T-cell (primary cell): Measurements from ENCODE around the gene NPFFR1. TPM values are rescaled to one million over a fixed set of nuclear protein-coding genes. Genes with fewer than 3 reads are reported as not detected.

Experiments
- ATAC-seq, 4 experiments: fragments of 200-7000 bp in 3 of 4; fragments of 150-1000 bp in 1 of 4; cut with Tn5 transposase; replicated peaks in 1 of 4; 1 replicate in 3 of 4; 2 replicates in 1 of 4; pipeline ENCODE4 v1.10.0; 2021; ENCODE audit warnings: moderate library complexity in 3 of 4, mild to moderate bottlenecking in 2 of 4, moderate number of reproducible peaks in 1 of 4
- CTCF ChIA-PET, 2 donors: fragments of 300-600 bp; sonication (Branson Sonifier 250); formaldehyde crosslinking; loops; one replicate each; lab custom pipeline; 2022; ENCODE audit warnings: antibody characterized with exemption in 2 of 2; lab: Charles Lee
- POLR2A ChIA-PET, 2 donors: fragments of 300-600 bp; sonication (Branson Sonifier 250); formaldehyde crosslinking; loops; one replicate each; lab custom pipeline; 2022; ENCODE audit warnings: antibody characterized with exemption in 2 of 2; lab: Charles Lee
- DNase-seq, 35 experiments: peaks; one replicate each; pipeline versions ENCODE4 v3.0.0 to v3.0.0-alpha.2; 2013 to 2023
- H3K27ac ChIP-seq: one replicate; pipeline ENCODE4 v1.5.1; 2013; ENCODE audit warnings: low read length
- H3K27me3 ChIP-seq, 2 experiments: replicated peaks in 1 of 2; 1 replicate in 1 of 2; 2 replicates in 1 of 2; pipeline versions ENCODE4 v1.6.1 to v1.7.0; 2013; ENCODE audit warnings: low read length in 1 of 2, mixed read lengths in 1 of 2; ENCODE audit not compliant: control insufficient read depth in 2 of 2, insufficient read depth in 2 of 2; ENCODE audit errors: extremely low read depth in 1 of 2
- H3K36me3 ChIP-seq, 2 donors: 1 replicate in 1 of 2; 2 replicates in 1 of 2; pipeline versions ENCODE4 v1.6.1 to v1.7.0; 2013; ENCODE audit warnings: low read length in 1 of 2; ENCODE audit not compliant: control insufficient read depth in 2 of 2, insufficient read depth in 1 of 2; ENCODE audit errors: extremely low read depth in 1 of 2
- H3K4me1 ChIP-seq, 2 experiments: 1 replicate in 1 of 2; 2 replicates in 1 of 2; pipeline versions ENCODE4 v1.6.1 to v1.7.0; 2013; ENCODE audit warnings: low read length in 2 of 2, mixed read lengths in 1 of 2; ENCODE audit not compliant: insufficient read depth in 2 of 2, control insufficient read depth in 1 of 2; ENCODE audit errors: extremely low read depth in 1 of 2
- H3K4me3 ChIP-seq, 2 donors: 1 replicate in 1 of 2; 2 replicates in 1 of 2; pipeline versions ENCODE4 v1.5.1 to v1.7.0; 2013; ENCODE audit warnings: mild to moderate bottlenecking in 2 of 2, low read length in 1 of 2, moderate library complexity in 1 of 2; ENCODE audit not compliant: control insufficient read depth in 1 of 2; ENCODE audit errors: extremely low read depth in 1 of 2
- H3K9me3 ChIP-seq: 2 replicates; pipeline ENCODE4 v1.7.0; 2013
- H3K27ac Mint-ChIP-seq, 2 donors: one replicate each; pipeline ENCODE4 v1.8.0; 2020 to 2021; ENCODE audit warnings: mild to moderate bottlenecking in 2 of 2, mixed read lengths in 2 of 2
- H3K27me3 Mint-ChIP-seq, 2 donors: one replicate each; pipeline ENCODE4 v1.8.0; 2021 to 2022; ENCODE audit warnings: mixed read lengths in 2 of 2
- H3K36me3 Mint-ChIP-seq: one replicate; pipeline ENCODE4 v1.8.0; 2021; ENCODE audit warnings: mixed read lengths
- H3K4me1 Mint-ChIP-seq, 3 donors: one replicate each; pipeline ENCODE4 v1.8.0; 2020 to 2022; ENCODE audit warnings: mixed read lengths in 3 of 3, mild to moderate bottlenecking in 1 of 3
- H3K4me3 Mint-ChIP-seq, 3 donors: one replicate each; pipeline ENCODE4 v1.8.0; 2020 to 2022; ENCODE audit warnings: mild to moderate bottlenecking in 3 of 3, mixed read lengths in 3 of 3, moderate library complexity in 3 of 3
- H3K9me3 Mint-ChIP-seq, 3 donors: one replicate each; pipeline ENCODE4 v1.8.0; 2020 to 2022; ENCODE audit warnings: mixed read lengths in 3 of 3
- WGBS: methylation state at CpG from one replicate; pipeline ENCODE4 v1.1.5; 2013; ENCODE audit warnings: missing lambda C conversion rate; ENCODE audit not compliant: insufficient coverage; 5-methylcytosine and 5-hydroxymethylcytosine counted together
- total RNA-seq, 35 experiments: library from RNA in 6 of 35; stranded (reverse) in 6 of 35; fragments of 120-200 nt in 1 of 35; gene quantifications; one replicate each; pipeline versions ENCODE4 v1.2.1 to v1.2.4 and lab custom pipeline; 2013 to 2026

Gene NPFFR1
- total RNA-seq, 5 donors from 2014 or later (not counting 1 experiment from before 2014, with no cell fraction given), result not detected

DNA sequence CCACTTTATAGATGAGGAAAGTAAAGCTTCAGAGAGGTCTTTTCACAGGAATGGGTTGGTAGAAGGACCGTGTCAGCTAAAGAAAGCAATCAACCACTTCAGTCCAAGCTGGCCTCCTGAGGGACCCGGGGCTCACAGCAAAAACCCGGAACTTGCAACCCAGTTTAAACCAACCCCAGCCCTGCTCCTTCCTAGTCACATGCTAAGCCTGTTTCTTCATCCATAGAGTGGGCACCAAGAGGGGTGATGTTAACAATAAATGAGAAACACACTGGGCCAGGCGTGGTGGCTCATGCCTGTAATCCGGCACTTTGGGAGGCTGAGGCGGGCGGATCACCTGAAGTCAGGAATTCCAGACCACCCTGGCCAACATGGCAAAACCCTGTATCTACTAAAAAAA is 12.1 kb upstream of the NPFFR1 start:
- POLR2A ChIA-PET, result no interaction called here

DNA sequence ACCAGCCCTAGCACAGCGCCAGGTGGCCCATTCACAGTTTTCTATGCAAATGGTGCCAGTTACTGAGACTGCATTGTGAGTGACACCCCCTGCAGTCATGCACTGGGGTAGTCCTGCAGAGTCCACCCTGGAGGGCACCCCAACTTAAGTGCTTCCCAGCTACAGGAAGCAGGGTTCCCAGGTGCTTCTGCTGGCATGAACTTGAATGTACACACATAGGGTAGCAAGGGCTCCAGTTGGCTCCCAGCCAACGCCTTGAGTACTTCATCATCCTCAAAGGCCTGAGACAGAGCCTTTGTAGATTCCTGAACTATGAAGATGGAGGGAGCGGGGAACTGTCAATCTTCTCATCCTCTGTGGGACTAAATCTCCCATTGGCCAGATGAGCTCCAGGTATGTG is 11.5 kb upstream of the NPFFR1 start:
- Histone ChIP-seq H3K27ac (no peak overlapping the region), H3K4me3 (no peak overlapping the region), H3K9me3 (no peaks in the 10 kb centered on the region), H3K36me3 (no peaks in the 10 kb centered on the region), H3K27me3 (peaks cover 0 to 9% of the 10 kb centered on the region in 2 experiments), H3K4me1 (no peaks in the 10 kb centered on the region)
- ATAC-seq (no peak), DNase-seq (no peak)
- Mint-ChIP-seq H3K27me3 (peaks cover 0 to under 1% of the 10 kb centered on the region in 2 donors), H3K36me3 (no peaks in the 10 kb centered on the region), H3K4me1 (peaks cover 0 to 6% (median 2%) of the 10 kb centered on the region in 3 donors), H3K4me3 (no peak overlapping the region), H3K27ac (no peak overlapping the region), H3K9me3 (no peaks in the 10 kb centered on the region)
- ChIA-PET CTCF (no interaction called here), POLR2A (no interaction called here)
- WGBS, result 100% methylated on average over 2 of the region's 3 CpGs

More for the DNA sequence above, 12.1 kb upstream of the NPFFR1 start:
- WGBS, result no CpG with 5 or more reads among the region's 7 CpGs
- Mint-ChIP-seq H3K9me3 (no peaks in the 10 kb centered on the region), H3K36me3 (no peaks in the 10 kb centered on the region), H3K27ac (no peak overlapping the region), H3K4me1 (peaks cover 0 to 6% (median 2%) of the 10 kb centered on the region in 3 donors), H3K4me3 (no peak overlapping the region), H3K27me3 (no peaks in the 10 kb centered on the region)
- Histone ChIP-seq H3K9me3 (no peaks in the 10 kb centered on the region), H3K27me3 (peaks cover 0 to 9% of the 10 kb centered on the region in 2 experiments), H3K36me3 (no peaks in the 10 kb centered on the region), H3K4me3 (no peak overlapping the region), H3K4me1 (no peaks in the 10 kb centered on the region), H3K27ac (no peak overlapping the region)
- DNase-seq, result no peak
- CTCF ChIA-PET, result no interaction called here
- ATAC-seq, result no peak

DNA sequence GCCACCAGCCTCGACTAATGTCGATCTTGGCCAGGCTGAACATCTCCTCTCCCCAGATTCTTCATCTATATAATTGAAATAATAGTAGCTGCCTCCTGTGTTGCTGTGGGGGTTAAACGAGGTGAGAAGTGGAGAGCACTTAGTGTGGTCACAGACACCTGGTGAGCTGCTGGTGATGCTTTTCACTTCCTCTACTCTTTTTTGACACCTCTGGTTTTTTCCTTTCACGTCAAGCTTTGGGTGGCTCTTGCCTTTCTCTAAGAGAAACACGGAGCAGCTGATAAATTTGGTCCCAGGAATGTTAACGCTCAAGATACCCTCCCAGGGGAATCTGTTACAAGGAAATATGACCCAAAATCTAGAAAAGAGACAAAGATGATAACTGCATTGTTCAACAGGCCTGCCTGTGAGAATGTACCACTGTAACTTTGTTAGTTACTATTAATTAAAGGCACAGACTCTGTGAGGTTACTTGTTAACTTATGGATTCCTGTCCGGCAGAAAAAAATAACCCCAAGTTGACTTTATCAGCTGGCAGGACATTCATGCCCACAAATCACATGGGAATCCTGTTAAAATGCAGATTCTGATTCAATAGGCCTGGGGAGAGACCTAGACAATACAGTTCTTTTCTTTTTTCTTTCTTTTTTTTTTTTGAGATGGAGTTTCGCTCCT is 9.5 kb upstream of the NPFFR1 start:
- CTCF ChIA-PET, result interaction anchor here in 1 of 2 donors (0.6 to 1.1 kb wide), 2 partner anchors 24 to 215 kb away, joined by 4 to 5 read pairs; no protein-coding TSS in a partner anchor
- DNase-seq, result peak in 1 of 35 experiments; percentile 17
- H3K4me1 Mint-ChIP-seq, result peaks cover 0 to 6% (median 2%) of the 10 kb centered on the region in 3 donors
- H3K4me3 ChIP-seq, result no peak overlapping the region
- 17% methylated on average over 1 of the region's 8 CpGs for WGBS
- POLR2A ChIA-PET, result no interaction called here
- no peak overlapping the region for H3K27ac Mint-ChIP-seq
- H3K27ac ChIP-seq, result no peak overlapping the region
- no peaks in the 10 kb centered on the region for H3K4me1 ChIP-seq
- peaks cover 0 to 13% of the 10 kb centered on the region in 2 experiments for H3K27me3 ChIP-seq
- no peaks in the 10 kb centered on the region for H3K9me3 ChIP-seq
- no peak overlapping the region for H3K4me3 Mint-ChIP-seq
- no peaks in the 10 kb centered on the region for H3K36me3 Mint-ChIP-seq
- H3K9me3 Mint-ChIP-seq, result no peaks in the 10 kb centered on the region
- H3K36me3 ChIP-seq, result no peaks in the 10 kb centered on the region
- ATAC-seq, result no peak
- peaks cover 3 to 7% of the 10 kb centered on the region in 2 donors for H3K27me3 Mint-ChIP-seq

GRCh38 chr10:70292004-70292403 is 8.2 kb upstream of the NPFFR1 start:
- Mint-ChIP-seq H3K27ac (no peak overlapping the region), H3K4me3 (no peak overlapping the region), H3K36me3 (no peaks in the 10 kb centered on the region), H3K4me1 (peaks cover 0 to 6% (median 2%) of the 10 kb centered on the region in 3 donors), H3K9me3 (no peaks in the 10 kb centered on the region), H3K27me3 (peaks cover 12% of the 10 kb centered on the region in 2 donors)
- no peak for ATAC-seq
- Histone ChIP-seq H3K27me3 (peaks cover 0 to 21% of the 10 kb centered on the region in 2 experiments), H3K4me3 (no peak overlapping the region), H3K27ac (no peak overlapping the region), H3K9me3 (no peaks in the 10 kb centered on the region), H3K4me1 (no peaks in the 10 kb centered on the region), H3K36me3 (no peaks in the 10 kb centered on the region)
- 76% methylated on average over 4 of the region's 5 CpGs for WGBS
- ChIA-PET CTCF (no interaction called here), POLR2A (no interaction called here)
- DNase-seq, result no peak

DNA sequence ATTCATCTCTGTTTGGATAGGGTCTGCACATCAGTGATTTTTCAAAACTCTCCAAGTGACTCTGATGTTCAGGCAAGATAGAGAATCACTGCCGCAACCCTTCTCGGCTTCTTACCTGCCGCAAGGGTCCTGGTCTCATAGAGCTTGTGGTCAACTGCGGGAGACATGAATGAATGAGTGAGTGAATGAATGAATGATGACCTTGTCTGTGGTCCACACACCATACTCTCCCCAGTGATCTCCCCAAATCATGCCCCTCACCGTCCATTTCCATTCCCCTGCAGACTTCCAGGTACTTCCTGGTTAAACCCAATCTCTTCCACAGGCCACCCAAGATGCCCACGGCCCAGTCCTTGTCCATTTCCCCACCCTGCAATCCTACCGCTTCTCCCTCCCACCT is 5.9 kb upstream of the NPFFR1 start:
- no peaks in the 10 kb centered on the region for H3K36me3 ChIP-seq
- no peaks in the 10 kb centered on the region for H3K9me3 ChIP-seq
- no peak overlapping the region for H3K27ac Mint-ChIP-seq
- DNase-seq (no peak), ATAC-seq (no peak)
- ChIA-PET CTCF (interaction anchor here in 1 of 2 donors (0.6 kb wide), 1 partner anchor 83 kb away, joined by 4 read pairs; no protein-coding TSS in a partner anchor), POLR2A (no interaction called here)
- peaks cover 0 to 6% (median 2%) of the 10 kb centered on the region in 3 donors for H3K4me1 Mint-ChIP-seq
- H3K4me1 ChIP-seq, result no peaks in the 10 kb centered on the region
- no peak overlapping the region for H3K27ac ChIP-seq
- peaks cover 9 to 26% of the 10 kb centered on the region in 2 experiments for H3K27me3 ChIP-seq
- H3K4me3 ChIP-seq, result no peak overlapping the region
- H3K4me3 Mint-ChIP-seq, result no peak overlapping the region
- H3K27me3 Mint-ChIP-seq, result peaks cover 34% of the 10 kb centered on the region in 2 donors
- no peaks in the 10 kb centered on the region for H3K9me3 Mint-ChIP-seq
- no peaks in the 10 kb centered on the region for H3K36me3 Mint-ChIP-seq
- WGBS, result 80% methylated on average over 4 of the region's 7 CpGs

GRCh38 chr10:70286616-70287015 is 2.8 kb upstream of the NPFFR1 start:
- Mint-ChIP-seq H3K4me1 (peaks cover 0 to 7% (median 0%) of the 10 kb centered on the region in 3 donors), H3K9me3 (no peaks in the 10 kb centered on the region), H3K27me3 (peaks cover 58 to 59% of the 10 kb centered on the region in 2 donors), H3K36me3 (no peaks in the 10 kb centered on the region), H3K4me3 (no peak overlapping the region), H3K27ac (no peak overlapping the region)
- Histone ChIP-seq H3K9me3 (no peaks in the 10 kb centered on the region), H3K36me3 (no peaks in the 10 kb centered on the region), H3K4me1 (peaks cover 0 to 4% of the 10 kb centered on the region in 2 experiments), H3K27ac (no peak overlapping the region), H3K27me3 (peaks cover 15 to 34% of the 10 kb centered on the region in 2 experiments), H3K4me3 (no peak overlapping the region)
- CTCF ChIA-PET, result interaction anchor here in 1 of 2 donors (0.6 kb wide), 1 partner anchor 14 kb away, joined by 3 read pairs; no protein-coding TSS in a partner anchor
- WGBS, result 90% methylated on average over 2 of the region's 6 CpGs
- DNase-seq (no peak), ATAC-seq (no peak)
- POLR2A ChIA-PET, result no interaction called here
